DOHH2 (cell line): ENCODE results near the gene NUDT4B.
"Not testable (repeated sequence)": the region's sequence is repeated elsewhere in the genome, so short reads cannot be mapped to it uniquely, and the experiment has no call there.

Experiments used
- CTCF ChIP-seq: fragments of 200-600 bp; sonication (generic); IDR thresholded peaks from one replicate; pipeline ENCODE4 v1.5.1; 2014; ENCODE audit warnings: antibody characterized with exemption, mild to moderate bottlenecking, low read depth, low read length; ENCODE audit not compliant: poor library complexity, severe bottlenecking
- EZH2phosphoT487 ChIP-seq: fragments of 200-600 bp; sonication (generic); IDR thresholded peaks from 2 replicates; pipeline ENCODE4 v1.6.1; 2017; ENCODE audit warnings: borderline replicate concordance, mild to moderate bottlenecking, antibody characterized with exemption, low read length, moderate library complexity, mixed read lengths

- TF ChIP-seq EZH2phosphoT487, CTCF: not testable (repeated sequence)
These were observed 13.0 kb upstream of the NUDT4B start for GRCh38 chr1:148735538-148735937.
